HG03045 (cell line): ENCODE data around the gene TCEA2.
"Not testable (repeated sequence)": the region's sequence is repeated elsewhere in the genome, so short reads cannot be mapped to it uniquely, and the experiment has no call there.

ENCODE experiments used
- ATAC-seq: cut with Tn5 transposase; IDR thresholded peaks from one replicate; pipeline ENCODE4 v1.9.1; 2021; ENCODE audit warnings: mild to moderate bottlenecking, moderate library complexity; ENCODE audit not compliant: unreplicated experiment

TCEA2 gene

GRCh38 chr20:64106435-64106961 is 43.5 kb downstream of the TCEA2 start:
- ATAC-seq, result no peak

GRCh38 chr20:64106981-64107735 is 44.2 kb downstream of the TCEA2 start, which contains the start of gene NPBWR2:
Gene NPBWR2, minus strand, starts transcription at chr20:64107565. Its CDS starts 734 bp downstream, at chr20:64106831.
- no peak for ATAC-seq

GRCh38 chr20:64107736-64108457 is 44.9 kb downstream of the TCEA2 start:
- no peak for ATAC-seq

- no peak for ATAC-seq
Observed at GRCh38 chr20:64108731-64109681, 46.0 kb downstream of the TCEA2 start.

- ATAC-seq, result no peak
Observed at GRCh38 chr20:64109831-64110391, 46.9 kb downstream of the TCEA2 start.

GRCh38 chr20:64110411-64111068 is 47.5 kb downstream of the TCEA2 start:
- no peak for ATAC-seq

GRCh38 chr20:64111841-64112641 is 49.0 kb downstream of the TCEA2 start:
- no peak for ATAC-seq

- ATAC-seq, result no peak
Observed at GRCh38 chr20:64112691-64113443, 49.9 kb downstream of the TCEA2 start.

- ATAC-seq, result no peak
Observed at GRCh38 chr20:64113444-64113775, 50.4 kb downstream of the TCEA2 start.

GRCh38 chr20:64113796-64114355 is 50.9 kb downstream of the TCEA2 start:
- ATAC-seq, result no peak

GRCh38 chr20:64114356-64114971 is 51.5 kb downstream of the TCEA2 start:
- ATAC-seq, result no peak

GRCh38 chr20:64115171-64115911 is 52.3 kb downstream of the TCEA2 start:
- no peak for ATAC-seq

- ATAC-seq, result no peak
Observed at GRCh38 chr20:64116016-64116415, 53.0 kb downstream of the TCEA2 start.

- no peak for ATAC-seq
Observed at GRCh38 chr20:64116541-64117431, 53.8 kb downstream of the TCEA2 start.

- ATAC-seq, result not testable (repeated sequence)
Observed at GRCh38 chr20:64117432-64117777, 54.4 kb downstream of the TCEA2 start.

GRCh38 chr20:64119301-64119680 is 56.3 kb downstream of the TCEA2 start:
- ATAC-seq, result no peak
